IMR-90 (cell line): ENCODE results near the gene CEACAM7. TPM values are rescaled to one million over a fixed set of nuclear protein-coding genes. Genes with fewer than 3 reads are reported as not detected.

ENCODE experiments used
- ATAC-seq: fragments of 200-7000 bp; cut with Tn5 transposase; 2 replicates; pipeline ENCODE4 v1.9.1; 2020; ENCODE audit warnings: low read depth, mild to moderate bottlenecking, moderate library complexity
- BruUV-seq: library from RNA; stranded (reverse); fragments of 400-500 nt; replicated peaks from 2 replicates; lab custom pipeline; 2021; lab: Mats Ljungman, UMichigan
- CTCF ChIA-PET: fragments of 300-600 bp; formaldehyde crosslinking; extraction: SDS; loops from one replicate; lab custom pipeline; 2021; ENCODE audit warnings: antibody characterized with exemption; lab: Yijun Ruan, JAX
- POLR2A ChIA-PET: fragments of 300-600 bp; sonication (Branson Sonifier 250); formaldehyde crosslinking; loops from one replicate; lab custom pipeline; 2022; ENCODE audit warnings: antibody characterized with exemption; ENCODE audit not compliant: unreplicated experiment; lab: Charles Lee
- DNase-seq: peaks from one replicate; pipeline ENCODE4 v3.0.0; 2013
- H2AFZ ChIP-seq: replicated peaks from 2 replicates; pipeline ENCODE3; 2013; ENCODE audit warnings: low read length, mild to moderate bottlenecking; ENCODE audit not compliant: poor library complexity
- H2AK5ac ChIP-seq: 2 replicates; pipeline ENCODE4 v1.6.1; 2013; ENCODE audit warnings: low read depth, low read length, inconsistent platforms
- H2AK9ac ChIP-seq: replicated peaks from 2 replicates; pipeline ENCODE3; 2013; ENCODE audit warnings: mild to moderate bottlenecking, low read depth, low read length, moderate library complexity; ENCODE audit not compliant: poor library complexity
- H2BK120ac ChIP-seq: 2 replicates; pipeline ENCODE4 v1.6.1; 2013; ENCODE audit warnings: low read depth, low read length, inconsistent platforms
- H2BK15ac ChIP-seq: 3 replicates; pipeline ENCODE4 v1.6.1; 2013; ENCODE audit warnings: low read depth, low read length, inconsistent platforms
- H2BK20ac ChIP-seq: 2 replicates; pipeline ENCODE4 v1.6.1; 2013; ENCODE audit warnings: low read depth, mild to moderate bottlenecking, inconsistent platforms, low read length, moderate library complexity
- H2BK5ac ChIP-seq: 2 replicates; pipeline ENCODE4 v1.6.1; 2013; ENCODE audit warnings: mild to moderate bottlenecking, low read depth, low read length, inconsistent platforms; ENCODE audit not compliant: poor library complexity, severe bottlenecking
- H3K14ac ChIP-seq: replicated peaks from 2 replicates; pipeline ENCODE4 v1.6.1; 2013; ENCODE audit warnings: low read depth, low read length, inconsistent platforms
- H3K18ac ChIP-seq: 2 replicates; pipeline ENCODE4 v1.6.1; 2013; ENCODE audit warnings: low read depth, low read length, control low read depth
- H3K23ac ChIP-seq: 2 replicates; pipeline ENCODE4 v1.6.1; 2013; ENCODE audit warnings: low read depth, low read length, inconsistent platforms
- H3K27ac ChIP-seq: 2 replicates; pipeline ENCODE4 v1.5.1; 2013; ENCODE audit warnings: mild to moderate bottlenecking, control low read depth, low read length; ENCODE audit not compliant: insufficient read depth
- H3K27me3 ChIP-seq: 2 replicates; pipeline ENCODE4 v1.6.1; 2013; ENCODE audit warnings: low read length; ENCODE audit not compliant: control insufficient read depth, insufficient read depth
- H3K36me3 ChIP-seq: 2 replicates; pipeline ENCODE4 v1.6.1; 2013; ENCODE audit warnings: low read length, mixed read lengths; ENCODE audit not compliant: control insufficient read depth, insufficient read depth
- H3K4ac ChIP-seq: 2 replicates; pipeline ENCODE4 v1.6.1; 2013; ENCODE audit warnings: low read depth, low read length, inconsistent platforms
- H3K4me1 ChIP-seq: 2 replicates; pipeline ENCODE4 v1.6.1; 2013; ENCODE audit warnings: low read length, mixed read lengths; ENCODE audit not compliant: control insufficient read depth, insufficient read depth
- H3K4me2 ChIP-seq: 2 replicates; pipeline ENCODE4 v1.6.1; 2013; ENCODE audit warnings: low read depth, mild to moderate bottlenecking, control low read depth, low read length, moderate library complexity
- H3K4me3 ChIP-seq: 2 replicates; pipeline ENCODE4 v1.5.1; 2013; ENCODE audit warnings: low read depth, mild to moderate bottlenecking, control low read depth, low read length, moderate library complexity; ENCODE audit not compliant: insufficient read depth
- H3K56ac ChIP-seq: 2 replicates; pipeline ENCODE4 v1.6.1; 2013; ENCODE audit warnings: low read length, inconsistent platforms; ENCODE audit not compliant: insufficient read depth; ENCODE audit errors: extremely low read depth
- H3K79me1 ChIP-seq, 2 experiments: 2 replicates each; pipeline ENCODE4 v1.6.1; 2013; ENCODE audit warnings: low read length in 2 of 2, inconsistent platforms in 1 of 2, low read depth in 1 of 2
- H3K9ac ChIP-seq: 2 replicates; pipeline ENCODE4 v1.6.1; 2013; ENCODE audit warnings: low read depth, low read length, control low read depth
- H3K9me1 ChIP-seq: 2 replicates; pipeline ENCODE4 v1.6.1; 2013; ENCODE audit warnings: low read length, inconsistent platforms; ENCODE audit not compliant: insufficient read depth
- H3K9me3 ChIP-seq: 2 replicates; pipeline ENCODE4 v1.6.1; 2013; ENCODE audit warnings: low read length; ENCODE audit not compliant: control insufficient read depth, insufficient read depth
- H4K20me1 ChIP-seq: 2 replicates; pipeline ENCODE4 v1.6.1; 2013; ENCODE audit warnings: low read length, inconsistent platforms; ENCODE audit not compliant: insufficient read depth
- H4K5ac ChIP-seq: 2 replicates; pipeline ENCODE4 v1.6.1; 2013; ENCODE audit warnings: mild to moderate bottlenecking, low read depth, low read length, control low read depth
- H4K8ac ChIP-seq, 2 experiments: 2 replicates each; pipeline ENCODE4 v1.6.1; 2013; ENCODE audit warnings: low read depth in 2 of 2, low read length in 2 of 2, control low read depth in 1 of 2, inconsistent platforms in 1 of 2
- H4K91ac ChIP-seq: 2 replicates; pipeline ENCODE4 v1.6.1; 2013; ENCODE audit warnings: low read depth, low read length, inconsistent platforms; ENCODE audit not compliant: insufficient read depth
- BHLHE40 ChIP-seq: fragments of 150-350 bp; IDR thresholded peaks from 2 replicates; pipeline ENCODE4 v1.6.1; 2016; ENCODE audit warnings: mild to moderate bottlenecking, low read depth, low read length
- CEBPB ChIP-seq: IDR thresholded peaks from 2 replicates; pipeline ENCODE4 v1.6.1; 2012; ENCODE audit warnings: low read depth, low read length, improper control_type of control experiment
- CHD1 ChIP-seq: IDR thresholded peaks from 2 replicates; pipeline ENCODE4 v1.6.1; 2012; ENCODE audit warnings: low read depth, low read length, improper control_type of control experiment
- CTCF ChIP-seq: conservative IDR thresholded peaks from 2 replicates; pipeline ENCODE4 v1.5.1; 2012; ENCODE audit warnings: mild to moderate bottlenecking, low read depth, low read length, improper control_type of control experiment
- ELK1 ChIP-seq: fragments of 150-350 bp; IDR thresholded peaks from 2 replicates; pipeline ENCODE4 v1.6.1; 2016; ENCODE audit warnings: low read depth, mild to moderate bottlenecking, low read length, moderate library complexity, borderline replicate concordance
- FOS ChIP-seq: fragments of 150-350 bp; IDR thresholded peaks from 2 replicates; pipeline ENCODE4 v1.6.1; 2016; ENCODE audit warnings: low read depth, low read length
- MAFK ChIP-seq: IDR thresholded peaks from 2 replicates; pipeline ENCODE4 v1.6.1; 2012; ENCODE audit warnings: low read depth, low read length, improper control_type of control experiment
- MXI1 ChIP-seq: IDR thresholded peaks from 2 replicates; pipeline ENCODE4 v1.6.1; 2012; ENCODE audit warnings: low read depth, mild to moderate bottlenecking, low read length, moderate library complexity, borderline replicate concordance
- NFE2L2 ChIP-seq: fragments of 150-350 bp; IDR thresholded peaks from 2 replicates; pipeline ENCODE4 v1.6.1; 2016; ENCODE audit warnings: low read depth, mild to moderate bottlenecking, low read length
- POLR2A ChIP-seq: IDR thresholded peaks from 2 replicates; pipeline ENCODE4 v1.6.1; 2012; ENCODE audit warnings: mild to moderate bottlenecking, low read depth, low read length
- RAD21 ChIP-seq: IDR thresholded peaks from 2 replicates; pipeline ENCODE4 v1.6.1; 2012; ENCODE audit warnings: low read length, improper control_type of control experiment
- RCOR1 ChIP-seq: IDR thresholded peaks from 2 replicates; pipeline ENCODE4 v1.6.1; 2012; ENCODE audit warnings: mild to moderate bottlenecking, low read length, improper control_type of control experiment; ENCODE audit not compliant: insufficient replicate concordance
- RFX5 ChIP-seq: IDR thresholded peaks from 2 replicates; pipeline ENCODE4 v1.8.0; 2012; ENCODE audit warnings: low read depth, mild to moderate bottlenecking, low read length, moderate library complexity
- SMC3 ChIP-seq: fragments of 150-350 bp; IDR thresholded peaks from 2 replicates; pipeline ENCODE4 v1.6.1; 2016; ENCODE audit warnings: low read depth, mild to moderate bottlenecking, antibody characterized with exemption, low read length, moderate library complexity
- USF2 ChIP-seq: fragments of 150-350 bp; IDR thresholded peaks from 2 replicates; pipeline ENCODE4 v1.6.1; 2017; ENCODE audit warnings: mild to moderate bottlenecking, antibody characterized with exemption, low read length, low read depth
- WGBS, 2 experiments: methylation state at CpG; one replicate each; pipeline versions ENCODE4 v1.1.5 to v1.1.7; 2013; ENCODE audit warnings: missing lambda C conversion rate in 2 of 2; ENCODE audit not compliant: insufficient read length in 1 of 2; ENCODE audit errors: extremely low coverage in 2 of 2; 5-methylcytosine and 5-hydroxymethylcytosine counted together
- dilution Hi-C: fragments of 300-500 bp; cut with HindIII; formaldehyde crosslinking; loops from one replicate; pipeline ENCODE4 v1.14.3; 2018; ENCODE audit warnings: low sequenced_read_pairs; ENCODE audit not compliant: unreplicated experiment
- in situ Hi-C: fragments of 300-500 bp; cut with MboI; formaldehyde crosslinking; loops from 3 replicates; pipeline ENCODE4 v1.14.3; 2019; ENCODE audit warnings: low sequenced_read_pairs, inconsistent platforms, mixed read lengths
- intact Hi-C: fragments of 100-400 bp; cut with micrococcal nuclease; formaldehyde crosslinking; loops from 2 replicates; pipeline ENCODE4 v1.10.0; 2022
- polyA plus RNA-seq, 3 experiments: library from polyadenylated mRNA; depleted of rRNA; stranded (reverse); fragments of >200 nt; gene quantifications; 2 replicates each; pipeline ENCODE4 v1.2.3, GENCODE V29; 2012; ENCODE audit warnings: low replicate concordance in 1 of 3
- total RNA-seq: library from RNA; depleted of rRNA; stranded (reverse); fragments of >200 nt; gene quantifications from 2 replicates; pipeline ENCODE4 v1.2.3, GENCODE V29; 2012

Gene CEACAM7
- total and polyA plus RNA-seq, 2 of the 4 experiments (the other 2 are of a cell fraction) = not detected

- ChIA-PET CTCF (no interaction called here), POLR2A (no interaction called here)
- Histone ChIP-seq H4K5ac (no peak overlapping the region), H3K27me3 (no peaks in the 10 kb centered on the region), H2BK120ac (no peak overlapping the region), H3K9ac (no peak overlapping the region), H3K4me2 (no peak overlapping the region), H2AK9ac (no peak overlapping the region), H3K79me1 (no peaks in the 10 kb centered on the region), H2AK5ac (no peak overlapping the region), H4K91ac (no peak overlapping the region), H3K27ac (no peak overlapping the region), H2AFZ (no peak overlapping the region), H3K9me1 (no peaks in the 10 kb centered on the region), H2BK20ac (no peak overlapping the region), H3K4ac (no peak overlapping the region), H3K9me3 (no peaks in the 10 kb centered on the region), H3K23ac (no peak overlapping the region), H2BK15ac (no peak overlapping the region), H3K4me1 (no peaks in the 10 kb centered on the region), H3K18ac (no peak overlapping the region), H2BK5ac (no peak overlapping the region), H3K36me3 (no peaks in the 10 kb centered on the region), H3K4me3 (no peak overlapping the region), H4K8ac (no peak overlapping the region), H4K20me1 (no peaks in the 10 kb centered on the region), H3K14ac (no peak overlapping the region), H3K56ac (no peak overlapping the region)
- DNase-seq (no peak), ATAC-seq (no peak)
- intact Hi-C loops (loop anchor here (2.0 kb wide), 1 partner anchor 47 kb away; no protein-coding TSS in a partner anchor), dilution Hi-C loops (no loop called here), in situ Hi-C loops (no loop called here)
- 41% methylated on average over 2 of the region's 4 CpGs; no CpG with 5 or more reads in 1 of the 2 experiments for WGBS, 2 experiments
- BruUV-seq = no TSS peak
- TF ChIP-seq CHD1 (no peak), RFX5 (no peak), RCOR1 (no peak), CEBPB (no peak), FOS (no peak), ELK1 (no peak), MXI1 (no peak), RAD21 (no peak), NFE2L2 (no peak), BHLHE40 (no peak), USF2 (no peak), SMC3 (no peak), CTCF (no peak), MAFK (no peak), POLR2A (no peak)
These were observed 2.1 kb upstream of the CEACAM7 start for GRCh38 chr19:41689993-41690800.
